ENCODE measurements around the gene CRYBG1. TPM values are rescaled to one million over a fixed set of nuclear protein-coding genes. Genes with fewer than 3 reads are reported as not detected.

CRYBG1 gene
- total RNA-seq, 1 experiment from 2014 or later = 19.9 TPM

GRCh38 chr6:106325336-106326178, 35.0 kb upstream of the CRYBG1 start, which contains the start of gene ATG5:
TSS of gene ATG5 (minus strand) at chr6:106325760. CDS start at chr6:106316208, 9,552 bp downstream.
- Histone ChIP-seq H3K4me3 (ENCODE audit: low read length) (peak within 1 kb of the TSS; percentile 99), H3K4me1 (ENCODE audit: insufficient read depth, low read length) (peaks cover 16% of the 10 kb centered on the region), H3K79me2 (ENCODE audit: low read length) (peaks cover 47% of the 10 kb centered on the region), H3K27ac (ENCODE audit: low read length) (peak within 1 kb of the TSS; percentile 98), H3K36me3 (ENCODE audit: low read depth, low read length) (no peaks in the 10 kb centered on the region), H3F3A (ENCODE audit: low read length, unreplicated experiment) (no peaks in the 10 kb centered on the region), H2AFZ (ENCODE audit: low read length) (peak within 1 kb of the TSS; percentile 99), H3K9ac (ENCODE audit: low read length) (peak within 1 kb of the TSS; percentile 93), H3K9me3 (ENCODE audit: low read length) (no peaks in the 10 kb centered on the region), H4K20me1 (ENCODE audit: low read length) (peaks cover 16% of the 10 kb centered on the region), H3K4me2 (ENCODE audit: low read length) (peak within 1 kb of the TSS; percentile 98), H3K9me2 (replicated peaks; ENCODE audit: low read length) (no peaks in the 10 kb centered on the region), H3K27me3 (ENCODE audit: low read length) (no peaks in the 10 kb centered on the region)
- peak; percentile 96 for DNase-seq
- ChIA-PET POLR2A (ENCODE audit: unreplicated experiment) (interaction anchor here (0.6 to 0.9 kb wide), 5 partner anchors 64 to 1317 kb away, joined by 5 to 7 read pairs (median 6); no protein-coding TSS in a partner anchor), CTCF (no interaction called here)
- TF ChIP-seq CTCF (conservative IDR thresholded peaks at IDR 0.05; ENCODE audit: low read depth, low read length) (no peak), EZH2 (IDR thresholded peaks at IDR 0.05; ENCODE audit: low read length, unreplicated experiment) (no peak), EZH2phosphoT487 (IDR thresholded peaks at IDR 0.05; ENCODE audit: borderline replicate concordance, low read length) (no peak)
- ATAC-seq = peak; percentile 94
- intact Hi-C loops (cut with micrococcal nuclease) = no loop called here
- BruUV-seq (replicated peaks) = TSS peak; percentile 99

GRCh38 chr6:106334646-106335448, 25.7 kb upstream of the CRYBG1 start:
- Histone ChIP-seq H3F3A (ENCODE audit: low read length, unreplicated experiment) (peaks cover 4% of the 10 kb centered on the region), H3K9me3 (ENCODE audit: low read length) (no peaks in the 10 kb centered on the region), H2AFZ (ENCODE audit: low read length) (no peak overlapping the region), H3K9ac (ENCODE audit: low read length) (no peak overlapping the region), H3K4me3 (ENCODE audit: low read length) (no peak overlapping the region), H3K36me3 (ENCODE audit: low read depth, low read length) (no peaks in the 10 kb centered on the region), H3K4me2 (ENCODE audit: low read length) (no peak overlapping the region), H3K27ac (ENCODE audit: low read length) (no peak overlapping the region), H3K79me2 (ENCODE audit: low read length) (no peaks in the 10 kb centered on the region), H3K27me3 (ENCODE audit: low read length) (no peaks in the 10 kb centered on the region), H3K9me2 (replicated peaks; ENCODE audit: low read length) (no peaks in the 10 kb centered on the region), H3K4me1 (ENCODE audit: insufficient read depth, low read length) (peaks cover 4% of the 10 kb centered on the region), H4K20me1 (ENCODE audit: low read length) (no peaks in the 10 kb centered on the region)
- ATAC-seq = peak; percentile 46; the same call in 1 of the 2 replicates
- ChIA-PET POLR2A (ENCODE audit: unreplicated experiment) (interaction anchor here (0.6 kb wide), 1 partner anchor 80 kb away, joined by 4 read pairs; no protein-coding TSS in a partner anchor), CTCF (interaction anchor here (0.6 to 1.0 kb wide), 3 partner anchors 275 to 737 kb away, joined by 3 to 12 read pairs (median 3); no protein-coding TSS in a partner anchor)
- BruUV-seq (replicated peaks) = no TSS peak
- TF ChIP-seq EZH2phosphoT487 (IDR thresholded peaks at IDR 0.05; ENCODE audit: borderline replicate concordance, low read length) (no peak), CTCF (conservative IDR thresholded peaks at IDR 0.05; ENCODE audit: low read depth, low read length) (peak; percentile 65), EZH2 (IDR thresholded peaks at IDR 0.05; ENCODE audit: low read length, unreplicated experiment) (no peak)
- intact Hi-C loops (cut with micrococcal nuclease) = loop anchor here (5.0 to 10.0 kb wide), 4 partner anchors 177 to 780 kb away; partner anchors contain the start of gene BEND3
- DNase-seq = peak; percentile 64

Measured in PC-3 (cell line).